Stomach (tissue), 4 donors: ENCODE data around the gene CHD9.
"Not testable (repeated sequence)": the region's sequence is repeated elsewhere in the genome, so short reads cannot be mapped to it uniquely, and the experiment has no call there.

Source experiments
- POLR2A ChIP-seq, 4 donors: fragments of 450-650 bp; IDR thresholded peaks; one replicate each; pipeline ENCODE4 v1.6.1; 2016; ENCODE audit warnings: antibody characterized with exemption in 4 of 4, control low read depth in 2 of 4, mild to moderate bottlenecking in 1 of 4, moderate library complexity in 1 of 4
- POLR2AphosphoS5 ChIP-seq, 3 donors: sonication (generic); formaldehyde crosslinking; IDR thresholded peaks; one replicate each; pipeline ENCODE4 v1.6.1; 2016; ENCODE audit warnings: antibody characterized with exemption in 3 of 3
- TF ChIP-seq, protein P1 (sequence below), 7 experiments: fragments of 450-650 bp in 4 of 7; fragments of 200-600 bp in 3 of 7; sonication (generic) in 3 of 7; IDR thresholded peaks; one replicate each; pipeline ENCODE4 v1.5.1; 2016 to 2019; ENCODE audit warnings: antibody characterized with exemption in 7 of 7, control low read depth in 2 of 7, mild to moderate bottlenecking in 1 of 7

DNA sequence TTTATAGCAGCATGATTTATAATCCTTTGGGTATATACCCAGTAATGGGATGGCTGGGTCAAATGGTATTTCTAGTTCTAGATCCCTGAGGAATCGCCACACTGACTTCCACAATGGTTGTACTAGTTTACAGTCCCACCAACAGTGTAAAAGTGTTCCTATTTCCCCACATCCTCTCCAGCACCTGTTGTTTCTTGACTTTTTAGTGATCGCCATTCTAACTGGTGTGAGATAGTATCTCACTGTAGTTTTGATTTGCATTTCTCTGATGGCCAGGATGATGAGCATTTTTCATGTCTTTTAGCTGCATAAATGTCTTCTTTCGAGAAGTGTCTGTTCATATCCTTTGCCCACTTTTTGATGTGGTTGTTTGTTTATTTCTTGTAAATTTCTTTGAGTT is 276.2 kb downstream of the CHD9 start:
- TF ChIP-seq, protein P1, sequence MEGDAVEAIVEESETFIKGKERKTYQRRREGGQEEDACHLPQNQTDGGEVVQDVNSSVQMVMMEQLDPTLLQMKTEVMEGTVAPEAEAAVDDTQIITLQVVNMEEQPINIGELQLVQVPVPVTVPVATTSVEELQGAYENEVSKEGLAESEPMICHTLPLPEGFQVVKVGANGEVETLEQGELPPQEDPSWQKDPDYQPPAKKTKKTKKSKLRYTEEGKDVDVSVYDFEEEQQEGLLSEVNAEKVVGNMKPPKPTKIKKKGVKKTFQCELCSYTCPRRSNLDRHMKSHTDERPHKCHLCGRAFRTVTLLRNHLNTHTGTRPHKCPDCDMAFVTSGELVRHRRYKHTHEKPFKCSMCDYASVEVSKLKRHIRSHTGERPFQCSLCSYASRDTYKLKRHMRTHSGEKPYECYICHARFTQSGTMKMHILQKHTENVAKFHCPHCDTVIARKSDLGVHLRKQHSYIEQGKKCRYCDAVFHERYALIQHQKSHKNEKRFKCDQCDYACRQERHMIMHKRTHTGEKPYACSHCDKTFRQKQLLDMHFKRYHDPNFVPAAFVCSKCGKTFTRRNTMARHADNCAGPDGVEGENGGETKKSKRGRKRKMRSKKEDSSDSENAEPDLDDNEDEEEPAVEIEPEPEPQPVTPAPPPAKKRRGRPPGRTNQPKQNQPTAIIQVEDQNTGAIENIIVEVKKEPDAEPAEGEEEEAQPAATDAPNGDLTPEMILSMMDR (IDR thresholded peaks at IDR 0.05): not testable (repeated sequence)
- TF ChIP-seq POLR2AphosphoS5, POLR2A (IDR thresholded peaks at IDR 0.05): not testable (repeated sequence)
